SU-DHL-6 (cell line): Measurements from ENCODE around the gene SEMA6A.

Experiments
- H2AFZ ChIP-seq: fragments of 200-600 bp; sonication (generic); 2 replicates; pipeline ENCODE4 v1.6.1; 2014; ENCODE audit warnings: low read depth, mild to moderate bottlenecking, moderate library complexity, mixed read lengths, antibody characterized with exemption, low read length; ENCODE audit not compliant: severe bottlenecking
- H3F3A ChIP-seq: fragments of 200-600 bp; shearing (Covaris generic); 2 replicates; pipeline ENCODE4 v1.6.0; 2016; ENCODE audit warnings: antibody characterized with exemption, mild to moderate bottlenecking; ENCODE audit not compliant: insufficient read depth
- H3K27ac ChIP-seq: fragments of 200-600 bp; sonication (generic); 2 replicates; pipeline ENCODE4 v1.5.1; 2016; ENCODE audit warnings: low read depth, mild to moderate bottlenecking, low read length, moderate library complexity, mixed read lengths
- H3K27me3 ChIP-seq: fragments of 200-600 bp; sonication (generic), shearing (Covaris generic); 2 replicates; pipeline ENCODE4 v1.6.0; 2014; ENCODE audit warnings: mild to moderate bottlenecking, low read length
- H3K36me3 ChIP-seq: fragments of 200-600 bp; sonication (generic); 2 replicates; pipeline ENCODE4 v1.6.1; 2014; ENCODE audit warnings: mild to moderate bottlenecking, low read length, mixed read lengths
- H3K4me2 ChIP-seq: fragments of 300-600, 200-600 bp; shearing (Covaris generic), sonication (generic); 2 replicates; pipeline ENCODE4 v1.6.0; 2014; ENCODE audit warnings: low read length, low read depth, mild to moderate bottlenecking; ENCODE audit not compliant: poor library complexity, severe bottlenecking
- H3K4me3 ChIP-seq: fragments of 200-600 bp; sonication (generic); 2 replicates; pipeline ENCODE4 v1.5.1; 2014; ENCODE audit warnings: antibody characterized with exemption, low read length, mild to moderate bottlenecking, mixed read lengths; ENCODE audit not compliant: insufficient read depth, poor library complexity, severe bottlenecking
- H3K79me2 ChIP-seq: fragments of 200-600 bp; sonication (generic); 2 replicates; pipeline ENCODE4 v1.6.1; 2014; ENCODE audit warnings: mild to moderate bottlenecking, low read length, moderate library complexity; ENCODE audit not compliant: insufficient read depth
- H3K9ac ChIP-seq: fragments of 200-600 bp; sonication (generic); 2 replicates; pipeline ENCODE4 v1.7.0; 2014; ENCODE audit warnings: mild to moderate bottlenecking, low read length
- H3K9me2 ChIP-seq: fragments of 200-600 bp; sonication (generic); replicated peaks from 2 replicates; pipeline ENCODE4 v1.6.1; 2014; ENCODE audit warnings: low read length; ENCODE audit not compliant: insufficient read depth
- H3K9me3 ChIP-seq: fragments of 200-600 bp; sonication (generic); 2 replicates; pipeline ENCODE4 v1.6.1; 2014; ENCODE audit warnings: low read length, mixed read lengths; ENCODE audit not compliant: insufficient read depth
- H4K20me1 ChIP-seq: fragments of 200-600 bp; sonication (generic); 2 replicates; pipeline ENCODE4 v1.6.1; 2014; ENCODE audit warnings: low read depth, mild to moderate bottlenecking, antibody characterized with exemption, low read length, moderate library complexity, mixed read lengths
- EZH2phosphoT487 ChIP-seq: fragments of 200-600 bp; sonication (generic), shearing (Covaris generic); conservative IDR thresholded peaks from 2 replicates; pipeline ENCODE4 v1.6.1; 2018; ENCODE audit warnings: mild to moderate bottlenecking, antibody characterized with exemption, low read length, moderate library complexity, mixed read lengths
- TF ChIP-seq, protein P1 (sequence below): fragments of 200-600 bp; sonication (generic); IDR thresholded peaks from one replicate; pipeline ENCODE4 v1.5.1; 2017; ENCODE audit warnings: antibody characterized with exemption, mild to moderate bottlenecking, low read length, moderate library complexity; ENCODE audit not compliant: insufficient read depth, poor library complexity, severe bottlenecking

SEMA6A gene

GRCh38 chr5:116517488-116517887 is 57.1 kb downstream of the SEMA6A start:
- H3K4me2 ChIP-seq, result no peak overlapping the region
- no peaks in the 10 kb centered on the region for H3K27me3 ChIP-seq
- no peaks in the 10 kb centered on the region for H4K20me1 ChIP-seq
- H3K27ac ChIP-seq, result no peak overlapping the region
- H3K9ac ChIP-seq, result no peak overlapping the region
- no peaks in the 10 kb centered on the region for H3K36me3 ChIP-seq
- H3K9me2 ChIP-seq, result no peaks in the 10 kb centered on the region
- no peaks in the 10 kb centered on the region for H3K9me3 ChIP-seq
- H2AFZ ChIP-seq, result no peak overlapping the region
- TF ChIP-seq EZH2phosphoT487, result no peak
- TF ChIP-seq, protein P1, sequence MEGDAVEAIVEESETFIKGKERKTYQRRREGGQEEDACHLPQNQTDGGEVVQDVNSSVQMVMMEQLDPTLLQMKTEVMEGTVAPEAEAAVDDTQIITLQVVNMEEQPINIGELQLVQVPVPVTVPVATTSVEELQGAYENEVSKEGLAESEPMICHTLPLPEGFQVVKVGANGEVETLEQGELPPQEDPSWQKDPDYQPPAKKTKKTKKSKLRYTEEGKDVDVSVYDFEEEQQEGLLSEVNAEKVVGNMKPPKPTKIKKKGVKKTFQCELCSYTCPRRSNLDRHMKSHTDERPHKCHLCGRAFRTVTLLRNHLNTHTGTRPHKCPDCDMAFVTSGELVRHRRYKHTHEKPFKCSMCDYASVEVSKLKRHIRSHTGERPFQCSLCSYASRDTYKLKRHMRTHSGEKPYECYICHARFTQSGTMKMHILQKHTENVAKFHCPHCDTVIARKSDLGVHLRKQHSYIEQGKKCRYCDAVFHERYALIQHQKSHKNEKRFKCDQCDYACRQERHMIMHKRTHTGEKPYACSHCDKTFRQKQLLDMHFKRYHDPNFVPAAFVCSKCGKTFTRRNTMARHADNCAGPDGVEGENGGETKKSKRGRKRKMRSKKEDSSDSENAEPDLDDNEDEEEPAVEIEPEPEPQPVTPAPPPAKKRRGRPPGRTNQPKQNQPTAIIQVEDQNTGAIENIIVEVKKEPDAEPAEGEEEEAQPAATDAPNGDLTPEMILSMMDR, result no peak
- H3K79me2 ChIP-seq, result no peaks in the 10 kb centered on the region
- H3K4me3 ChIP-seq, result no peak overlapping the region
- no peaks in the 10 kb centered on the region for H3F3A ChIP-seq

DNA sequence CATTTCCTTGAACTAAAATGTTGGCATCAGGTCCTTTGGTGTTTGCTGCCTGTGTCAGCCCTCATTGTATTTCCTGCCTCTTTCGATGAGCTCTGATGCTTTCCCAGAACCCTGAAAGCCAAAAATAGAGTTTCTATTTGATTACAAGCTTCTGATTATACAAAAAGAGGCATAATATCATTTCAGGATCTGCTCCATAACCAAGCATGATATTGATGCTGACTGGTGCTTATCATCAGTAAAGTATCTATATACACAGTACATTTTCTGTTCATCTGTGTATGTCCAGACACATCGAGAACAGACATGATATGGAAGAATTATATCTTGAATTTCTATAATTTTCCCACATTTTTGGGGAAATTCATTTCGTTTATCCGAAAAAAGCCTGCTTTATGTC is 58.6 kb downstream of the SEMA6A start:
- Histone ChIP-seq H3K27me3 (no peaks in the 10 kb centered on the region), H3K27ac (no peak overlapping the region), H3K4me2 (no peak overlapping the region), H3K4me3 (no peak overlapping the region), H3K36me3 (no peaks in the 10 kb centered on the region), H3K9ac (no peak overlapping the region), H3K9me3 (no peaks in the 10 kb centered on the region), H2AFZ (no peak overlapping the region), H4K20me1 (no peaks in the 10 kb centered on the region), H3F3A (no peaks in the 10 kb centered on the region), H3K9me2 (no peaks in the 10 kb centered on the region), H3K79me2 (no peaks in the 10 kb centered on the region)
- no peak for TF ChIP-seq EZH2phosphoT487
- TF ChIP-seq, protein P1, result no peak

- no peak overlapping the region for H2AFZ ChIP-seq
- H3K79me2 ChIP-seq, result no peaks in the 10 kb centered on the region
- H3K27ac ChIP-seq, result no peak overlapping the region
- TF ChIP-seq EZH2phosphoT487, result no peak
- TF ChIP-seq, protein P1, result no peak
- no peaks in the 10 kb centered on the region for H3K36me3 ChIP-seq
- no peaks in the 10 kb centered on the region for H3F3A ChIP-seq
- no peaks in the 10 kb centered on the region for H3K9me2 ChIP-seq
- H3K9ac ChIP-seq, result no peak overlapping the region
- no peaks in the 10 kb centered on the region for H4K20me1 ChIP-seq
- no peak overlapping the region for H3K4me3 ChIP-seq
- H3K27me3 ChIP-seq, result no peaks in the 10 kb centered on the region
- H3K4me2 ChIP-seq, result no peak overlapping the region
- no peaks in the 10 kb centered on the region for H3K9me3 ChIP-seq
These were observed 60.1 kb downstream of the SEMA6A start for GRCh38 chr5:116514421-116514970.
